ENCODE results near the gene DNAAF8.

Gene DNAAF8

GRCh38 chr16:4695473-4696171 lies 38.7 kb upstream of the DNAAF8 start:
- no peak for DNase-seq (ENCODE audit: low read depth in 1 of 2, low spot score in 1 of 2)

DNA sequence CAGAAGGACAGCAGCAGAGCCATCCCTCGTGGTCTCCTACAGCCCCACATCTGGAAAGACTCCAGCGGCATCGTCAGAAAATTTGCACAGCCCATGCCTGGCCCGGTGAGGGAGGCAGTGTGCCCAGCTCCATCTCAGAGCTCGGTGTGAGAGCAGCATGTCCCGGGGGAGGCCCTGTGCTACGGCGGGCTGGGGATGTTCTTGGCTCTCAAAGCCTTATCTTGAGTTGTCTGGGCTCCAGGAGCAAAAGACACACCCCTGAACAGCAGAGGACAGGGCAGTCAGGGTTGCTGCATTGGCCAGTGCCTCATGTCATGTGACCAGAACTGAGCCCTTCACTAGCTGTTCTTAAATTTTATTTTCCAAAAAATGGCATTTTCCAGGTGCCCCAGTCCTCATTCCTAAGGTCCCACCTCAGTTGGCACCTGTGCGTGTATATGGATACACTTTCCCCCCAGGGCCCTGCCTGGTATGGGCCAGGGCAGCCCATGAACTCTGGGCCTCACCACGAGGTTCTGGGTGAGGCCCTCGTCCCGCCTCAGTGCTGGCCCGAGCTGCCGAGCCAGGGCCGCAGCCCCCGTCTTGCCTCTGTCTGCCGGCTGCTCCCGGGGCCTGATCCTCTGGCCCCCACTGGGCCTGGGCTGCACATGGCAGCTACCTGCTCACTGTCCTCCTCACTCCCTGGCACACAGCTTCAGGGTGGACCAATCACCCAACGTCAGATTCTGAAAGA lies 38.0 kb upstream of the DNAAF8 start:
- no peak for DNase-seq (ENCODE audit: low read depth in 1 of 2, low spot score in 1 of 2)

DNA sequence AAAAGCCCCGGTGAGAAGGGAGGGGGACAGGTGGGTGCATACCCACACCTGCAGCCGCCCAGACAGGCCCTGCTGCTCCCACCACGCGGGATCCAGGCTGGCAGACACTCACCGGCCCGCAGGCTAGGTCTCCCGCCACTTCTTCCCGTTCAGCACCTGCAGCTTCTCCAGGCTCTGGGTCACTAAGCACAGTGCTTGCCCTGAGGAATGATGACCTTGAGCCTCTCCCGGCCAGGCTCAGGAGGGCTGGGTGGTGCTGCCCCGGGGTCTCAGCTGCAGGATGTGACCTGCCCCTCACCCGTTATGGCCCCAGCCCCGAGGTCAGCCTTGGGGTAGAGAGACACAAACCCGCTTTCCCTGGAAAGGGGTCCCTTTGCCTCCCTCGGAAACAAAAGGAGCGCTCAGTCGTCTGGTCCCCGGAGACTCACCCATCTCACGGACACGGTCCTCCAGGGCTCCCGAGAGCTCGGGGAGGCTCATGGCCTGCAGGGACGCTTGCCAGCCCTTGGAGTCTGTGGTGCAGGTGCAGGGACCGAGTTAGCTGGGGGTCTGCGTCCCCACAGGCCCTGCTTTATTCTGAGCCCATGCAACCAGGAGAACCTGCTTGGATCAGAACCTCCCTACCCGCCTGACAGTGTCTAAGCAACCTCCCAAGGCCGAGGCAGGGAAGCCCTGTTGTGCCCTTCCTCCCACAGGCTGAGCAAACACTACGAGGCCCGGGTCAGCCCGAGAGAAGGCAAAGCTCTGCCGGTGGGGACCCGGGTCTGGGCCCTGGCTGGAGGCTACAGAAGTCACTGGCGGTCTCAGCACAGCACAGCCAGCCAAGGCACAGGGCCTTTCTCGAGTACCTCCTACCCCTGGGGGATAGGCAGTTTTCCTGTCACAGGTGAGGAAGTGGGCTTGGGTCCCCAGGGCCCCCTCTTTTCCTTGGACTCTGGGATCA lies 37.2 kb upstream of the DNAAF8 start:
- no peak for DNase-seq (ENCODE audit: low read depth in 1 of 2, low spot score in 1 of 2)

DNA sequence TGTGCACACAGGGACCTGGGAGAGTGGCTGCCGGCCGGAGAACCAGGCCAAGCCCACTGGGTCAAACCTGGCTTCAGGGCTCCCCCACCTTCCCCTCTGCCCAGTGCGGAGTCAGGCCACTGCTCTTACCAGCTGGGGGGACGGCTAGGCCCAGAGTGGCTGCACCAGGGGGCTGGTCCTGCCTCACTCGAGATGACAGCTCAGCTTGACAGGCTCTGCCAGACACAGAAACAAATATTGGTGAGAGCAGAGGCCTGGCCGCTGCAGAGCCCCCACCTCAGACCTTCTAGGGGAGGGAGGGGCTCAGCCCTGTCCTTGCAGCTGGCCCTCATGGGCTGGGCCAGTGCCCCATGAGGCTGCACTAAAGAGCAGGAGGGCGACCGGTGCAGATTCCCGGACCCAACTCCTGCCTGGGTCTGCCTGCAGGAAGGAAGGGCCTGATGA lies 36.5 kb upstream of the DNAAF8 start:
- DNase-seq (ENCODE audit: low read depth in 1 of 2, low spot score in 1 of 2) = no peak

- no peak for DNase-seq (ENCODE audit: low read depth in 1 of 2, low spot score in 1 of 2)
Observed at GRCh38 chr16:4698321-4699045, 35.9 kb upstream of the DNAAF8 start.

- DNase-seq (ENCODE audit: low read depth in 1 of 2, low spot score in 1 of 2) = no peak
Observed at GRCh38 chr16:4699046-4699556, 35.2 kb upstream of the DNAAF8 start.

- DNase-seq (ENCODE audit: low read depth in 1 of 2, low spot score in 1 of 2) = no peak
Observed at GRCh38 chr16:4700380-4700996, 33.8 kb upstream of the DNAAF8 start.

DNA sequence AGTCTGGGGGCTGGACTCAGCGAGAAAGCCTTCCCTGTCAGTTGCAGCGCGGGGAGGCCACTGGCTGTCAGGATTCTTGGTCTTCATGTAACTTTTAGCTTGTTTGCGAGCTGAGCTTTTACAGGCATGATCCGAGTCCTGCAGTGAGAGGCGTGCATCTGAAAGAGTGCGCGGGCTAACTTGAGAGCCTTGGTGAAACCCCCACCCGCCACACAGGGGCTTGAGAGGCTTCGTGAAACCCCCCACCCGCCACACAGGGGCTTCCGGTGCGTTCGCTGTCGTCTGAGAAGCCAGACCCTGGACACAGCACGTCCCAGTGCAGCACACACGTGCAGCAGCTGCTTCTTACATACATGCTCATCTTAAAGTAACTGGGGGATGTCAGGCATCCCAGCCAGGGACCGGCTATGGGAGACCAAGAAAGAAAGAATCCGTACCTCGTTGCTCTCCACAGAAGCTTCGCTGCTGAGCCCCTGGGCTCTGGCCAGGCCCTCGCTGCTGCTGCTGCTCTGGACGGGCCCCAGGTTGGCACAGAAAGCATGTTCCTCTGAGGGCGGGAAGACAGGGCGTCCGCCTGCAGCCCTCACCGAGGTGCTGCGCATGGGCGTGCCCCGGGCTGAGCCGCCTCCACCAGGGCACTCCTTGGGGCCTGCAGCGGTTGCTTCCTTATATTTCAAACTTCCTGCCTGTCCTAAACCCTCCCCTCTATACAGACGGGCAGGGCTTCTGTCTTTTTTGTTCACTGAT lies 33.2 kb upstream of the DNAAF8 start:
- no peak for DNase-seq (ENCODE audit: low read depth in 1 of 2, low spot score in 1 of 2)

DNA sequence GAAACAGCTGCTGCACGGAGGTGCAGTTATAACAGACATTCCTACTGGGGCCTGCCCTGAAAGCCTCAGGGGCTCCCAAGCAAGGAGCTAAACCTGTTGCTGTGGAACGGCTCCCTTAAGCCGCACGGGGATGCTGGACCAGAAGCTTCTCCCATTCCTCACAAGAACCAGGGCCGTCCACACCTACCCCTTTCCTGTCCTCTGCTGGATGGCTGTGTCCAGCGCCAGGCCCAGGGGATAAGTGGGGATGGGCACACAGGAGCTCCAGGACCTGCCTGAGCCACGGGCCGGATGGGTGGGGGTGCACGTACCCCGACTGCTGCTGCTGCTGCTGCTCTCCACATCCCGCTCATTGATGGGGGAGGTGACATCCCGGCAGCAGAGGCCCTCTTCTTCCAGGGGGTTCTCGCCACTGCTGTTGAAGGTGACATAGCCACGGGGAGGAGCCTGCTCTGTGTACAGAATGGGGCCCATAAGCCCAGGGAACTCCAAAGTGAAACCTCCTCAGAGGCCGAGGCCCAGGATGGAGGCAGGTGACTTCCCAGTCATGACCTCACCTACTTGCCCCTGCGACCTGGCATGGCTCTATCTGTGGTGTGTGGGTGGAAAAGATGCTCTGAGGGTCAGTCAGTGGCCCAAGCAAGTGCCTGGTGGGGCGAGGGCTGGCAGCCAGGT lies 32.4 kb upstream of the DNAAF8 start:
- DNase-seq (ENCODE audit: low read depth in 1 of 2, low spot score in 1 of 2) = no peak

GRCh38 chr16:4702466-4702808 lies 31.9 kb upstream of the DNAAF8 start:
- no peak for DNase-seq (ENCODE audit: low read depth in 1 of 2, low spot score in 1 of 2)

DNA sequence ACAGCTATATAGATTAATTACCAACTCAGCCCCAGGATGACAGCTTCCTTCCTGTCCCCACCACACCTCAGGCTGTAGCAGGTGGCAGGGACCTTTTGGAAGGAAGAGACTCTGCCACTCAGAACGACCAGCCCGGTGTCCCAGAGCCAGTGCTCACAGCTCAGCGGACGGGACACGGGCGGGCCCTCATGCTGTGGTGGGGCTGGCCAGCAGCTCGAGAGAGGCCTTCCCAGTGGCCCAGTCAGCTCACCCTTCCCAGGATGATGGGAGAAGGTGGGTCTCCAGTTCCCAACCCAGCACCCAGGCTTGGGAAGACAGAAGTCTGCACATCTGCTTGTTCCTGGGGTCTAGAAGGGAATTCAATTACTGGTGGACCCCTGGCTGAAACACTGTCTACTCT lies 30.4 kb upstream of the DNAAF8 start:
- DNase-seq (ENCODE audit: low read depth in 1 of 2, low spot score in 1 of 2) = no peak

DNA sequence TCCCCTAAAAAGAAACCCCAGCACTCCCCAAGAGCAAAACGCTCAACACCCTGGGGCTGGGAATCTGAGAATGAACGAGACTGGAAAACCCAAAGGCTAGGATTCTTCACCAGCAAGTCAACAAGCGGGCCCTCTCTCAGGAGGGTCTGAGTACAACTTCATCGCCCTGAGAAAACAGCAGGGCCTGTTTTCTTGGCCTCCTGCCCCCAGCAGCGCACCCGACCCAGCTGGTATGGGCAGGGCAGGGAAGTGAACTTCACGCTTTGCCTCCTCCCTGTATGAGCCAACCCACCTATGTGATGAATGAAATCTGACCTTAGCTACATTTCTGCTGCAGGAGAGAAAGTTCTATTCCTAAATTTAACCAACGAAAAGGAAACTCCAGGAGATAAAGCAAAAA lies 29.8 kb upstream of the DNAAF8 start:
- no peak for DNase-seq (ENCODE audit: low read depth in 1 of 2, low spot score in 1 of 2)

DNA sequence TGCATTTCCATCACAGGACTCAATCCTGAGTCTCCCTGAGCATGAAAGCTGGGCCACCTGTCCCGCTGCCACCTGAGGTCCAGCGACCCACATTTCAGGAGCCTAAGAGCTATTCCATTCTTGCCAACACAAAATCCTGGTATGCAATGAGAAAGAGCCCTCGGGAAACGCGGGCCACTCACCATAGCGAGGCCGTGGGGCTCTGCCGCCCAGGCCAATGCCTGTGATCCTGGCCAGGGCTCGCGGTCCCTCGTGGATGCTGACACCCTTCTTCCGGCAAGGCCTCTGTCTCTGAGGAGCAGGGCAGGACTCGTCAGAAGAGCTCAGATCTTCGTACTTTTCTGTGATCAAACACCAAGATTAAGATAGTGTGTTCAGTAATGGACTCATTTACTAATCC lies 29.4 kb upstream of the DNAAF8 start:
- DNase-seq (ENCODE audit: low read depth in 1 of 2, low spot score in 1 of 2) = no peak

- DNase-seq (ENCODE audit: low read depth in 1 of 2, low spot score in 1 of 2) = no peak
Observed at GRCh38 chr16:4706871-4707270, 27.5 kb upstream of the DNAAF8 start.

GRCh38 chr16:4709481-4709880 lies 24.9 kb upstream of the DNAAF8 start:
- no peak for DNase-seq (ENCODE audit: low read depth in 1 of 2, low spot score in 1 of 2)

GRCh38 chr16:4713663-4714501 lies 20.5 kb upstream of the DNAAF8 start:
- DNase-seq (ENCODE audit: low read depth in 1 of 2, low spot score in 1 of 2) = no peak

DNA sequence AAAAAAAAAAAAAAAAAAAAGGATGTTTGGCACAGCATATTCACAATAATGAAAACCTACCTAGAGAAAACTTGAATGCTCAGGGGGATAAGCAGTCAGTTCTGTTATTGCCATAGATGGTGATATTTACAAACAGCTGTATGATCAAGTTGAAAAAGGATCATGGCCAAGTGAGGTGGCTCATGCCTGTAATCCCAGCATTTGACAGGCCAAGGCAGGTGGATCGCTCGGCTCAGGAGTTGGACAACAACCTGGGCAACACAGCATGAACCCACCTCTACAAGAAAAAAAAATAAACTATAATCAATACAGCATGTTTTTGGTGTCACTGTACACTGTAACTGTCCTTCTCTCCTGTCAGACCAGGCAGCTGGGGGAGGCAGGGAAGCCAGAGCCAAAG lies 19.3 kb upstream of the DNAAF8 start:
- no peak for DNase-seq (ENCODE audit: low read depth in 1 of 2, low spot score in 1 of 2)

- no peak for DNase-seq (ENCODE audit: low read depth in 1 of 2, low spot score in 1 of 2)
Observed at GRCh38 chr16:4718466-4718865, 15.9 kb upstream of the DNAAF8 start.
